K562 (cell line): ENCODE results near the gene MYCBPAP. TPM values are rescaled to one million over a fixed set of nuclear protein-coding genes. Genes with fewer than 3 reads are reported as not detected.

Source experiments
- BHLHE40 ChIP-seq: IDR thresholded peaks from 2 replicates; pipeline ENCODE4 v1.6.1; 2011; ENCODE audit warnings: low read length, improper control_type of control experiment
- C11orf30 ChIP-seq: fragments of 450-650 bp; IDR thresholded peaks from 2 replicates; pipeline ENCODE4 v1.6.1; 2016; ENCODE audit warnings: low read depth, mild to moderate bottlenecking
- CBX3 ChIP-seq, 2 experiments: IDR thresholded peaks; 1 replicate in 1 of 2; 2 replicates in 1 of 2; pipeline ENCODE4 v1.6.1; 2012; ENCODE audit warnings: inconsistent platforms in 2 of 2, low read length in 2 of 2, borderline replicate concordance in 1 of 2, control low read depth in 1 of 2
- CGGBP1 ChIP-seq: fragments of 250-450 bp; sonication (Bioruptor Pico); IDR thresholded peaks from 2 replicates; pipeline ENCODE4 v1.9.0; 2021; ENCODE audit warnings: mild to moderate bottlenecking
- CHD1 ChIP-seq: fragments of 200-600 bp; sonication (generic); IDR thresholded peaks from one replicate; pipeline ENCODE4 v1.6.1; 2012; ENCODE audit warnings: mild to moderate bottlenecking, moderate library complexity, low read length, inconsistent platforms
- CTCFL ChIP-seq: IDR thresholded peaks from 2 replicates; pipeline ENCODE4 v1.6.1; 2011; ENCODE audit warnings: borderline replicate concordance, low read depth, mild to moderate bottlenecking, moderate library complexity, low read length; ENCODE audit not compliant: insufficient read depth, poor library complexity, severe bottlenecking
- GABPB1 ChIP-seq: sonication (generic); formaldehyde crosslinking; IDR thresholded peaks from 2 replicates; pipeline ENCODE4 v1.8.0; 2022; ENCODE audit warnings: mild to moderate bottlenecking, missing genetic modification reagents
- HMGN3 ChIP-seq: IDR thresholded peaks from 2 replicates; pipeline ENCODE4 v1.6.1; 2011; ENCODE audit warnings: borderline replicate concordance, low read depth, mild to moderate bottlenecking, mixed read lengths, low read length; ENCODE audit not compliant: insufficient read length; ENCODE audit errors: extremely low read depth
- MAFG ChIP-seq: fragments of 450-650 bp; conservative IDR thresholded peaks from 2 replicates; pipeline ENCODE4 v1.6.1; 2016; ENCODE audit warnings: missing genetic modification characterization, missing compliant biosample characterization
- MNT ChIP-seq, 2 experiments: fragments of 450-650 bp; conservative IDR thresholded peaks; 2 replicates each; pipeline ENCODE4 v1.6.1; 2017; ENCODE audit warnings: mild to moderate bottlenecking in 2 of 2, moderate library complexity in 2 of 2
- NR4A1 ChIP-seq, 2 experiments: fragments of 250-450 bp in 1 of 2; fragments of 450-650 bp in 1 of 2; sonication (Bioruptor Pico) in 1 of 2; IDR thresholded peaks; 2 replicates each; pipeline versions ENCODE4 v1.4.0 to v1.6.1; 2016 to 2020; ENCODE audit warnings: mild to moderate bottlenecking in 2 of 2, missing compliant biosample characterization in 1 of 2, missing genetic modification characterization in 1 of 2, moderate library complexity in 1 of 2
- RCOR1 ChIP-seq, 2 experiments: IDR thresholded peaks; 2 replicates each; pipeline ENCODE4 v1.6.1; 2012; ENCODE audit warnings: low read depth in 2 of 2, low read length in 2 of 2, borderline replicate concordance in 1 of 2, improper control_type of control experiment in 1 of 2
- RUNX1 ChIP-seq: sonication (generic); IDR thresholded peaks from 2 replicates; pipeline ENCODE4 v1.6.1; 2016; ENCODE audit warnings: antibody characterized with exemption, low read depth
- SIN3A ChIP-seq, 2 experiments: fragments of 150-350 bp in 1 of 2; IDR thresholded peaks; 2 replicates each; pipeline ENCODE4 v1.6.1; 2011 to 2016; ENCODE audit warnings: borderline replicate concordance in 2 of 2, low read depth in 2 of 2, low read length in 2 of 2, mild to moderate bottlenecking in 2 of 2, moderate library complexity in 2 of 2; ENCODE audit not compliant: control insufficient read depth in 1 of 2
- SMAD4 ChIP-seq: fragments of 250-450 bp; sonication (Bioruptor Pico); conservative IDR thresholded peaks from 2 replicates; pipeline ENCODE4 v1.8.0; 2021; ENCODE audit warnings: inconsistent platforms, mild to moderate bottlenecking, moderate library complexity
- TBL1XR1 ChIP-seq, 2 experiments: IDR thresholded peaks; 2 replicates each; pipeline ENCODE4 v1.6.1; 2012; ENCODE audit warnings: improper control_type of control experiment in 2 of 2, low read length in 2 of 2, mild to moderate bottlenecking in 1 of 2
- ZC3H11A ChIP-seq: IDR thresholded peaks from 2 replicates; pipeline ENCODE4 v1.6.1; 2012; ENCODE audit warnings: low read depth, low read length, improper control_type of control experiment
- ZKSCAN1 ChIP-seq: fragments of 150-350 bp; IDR thresholded peaks from 2 replicates; pipeline ENCODE4 v1.6.1; 2016; ENCODE audit warnings: low read depth, low read length
- ZKSCAN3 ChIP-seq: fragments of 250-450 bp; sonication (Bioruptor Pico); IDR thresholded peaks from 2 replicates; pipeline ENCODE4 v1.4.0; 2020
- ZNF583 ChIP-seq: fragments of 250-450 bp; sonication (Bioruptor Pico); IDR thresholded peaks from 2 replicates; pipeline ENCODE4 v1.4.0; 2020
- polyA plus RNA-seq, 8 experiments: library from polyadenylated mRNA; depleted of rRNA in 4 of 8; stranded (reverse) in 5 of 8; unstranded in 3 of 8; fragments of >200 nt; fragmentation: Nextera tagmentation in 2 of 8; fragmentation: Illumina TruSeq in 1 of 8; extraction: Ambion mirVana in 2 of 8; extraction: Trizol in 1 of 8; gene quantifications; 2 replicates each; pipeline versions ENCODE4 v1.2.1 to v1.2.3, GENCODE V29; 2011 to 2014; ENCODE audit warnings: inconsistent platforms in 1 of 8, missing spikeins in 1 of 8
- total RNA-seq, 7 experiments: library from RNA; depleted of rRNA in 6 of 7; stranded (reverse); fragments of >200 nt in 6 of 7; fragmentation: Illumina TruSeq in 2 of 7; extraction: Trizol in 2 of 7; gene quantifications; 2 replicates each; pipeline versions ENCODE4 v1.2.1 to v1.2.3, GENCODE V29; 2011 to 2021; ENCODE audit warnings: low replicate concordance in 1 of 7
- TF ChIP-seq, protein P1 (sequence below), 2 experiments: fragments of 450-650 bp; IDR thresholded peaks; 2 replicates each; pipeline ENCODE4 v1.6.1; 2016
- TF ChIP-seq, protein P2 (sequence below): sonication (generic); formaldehyde crosslinking; IDR thresholded peaks from 2 replicates; pipeline ENCODE4 v1.9.0; 2022; ENCODE audit warnings: mild to moderate bottlenecking, missing genetic modification reagents

The MYCBPAP gene
- total and polyA plus RNA-seq, 9 of the 15 experiments (the other 6 are each of a cell fraction or from before 2014, with no cell fraction given), result not detected

DNA sequence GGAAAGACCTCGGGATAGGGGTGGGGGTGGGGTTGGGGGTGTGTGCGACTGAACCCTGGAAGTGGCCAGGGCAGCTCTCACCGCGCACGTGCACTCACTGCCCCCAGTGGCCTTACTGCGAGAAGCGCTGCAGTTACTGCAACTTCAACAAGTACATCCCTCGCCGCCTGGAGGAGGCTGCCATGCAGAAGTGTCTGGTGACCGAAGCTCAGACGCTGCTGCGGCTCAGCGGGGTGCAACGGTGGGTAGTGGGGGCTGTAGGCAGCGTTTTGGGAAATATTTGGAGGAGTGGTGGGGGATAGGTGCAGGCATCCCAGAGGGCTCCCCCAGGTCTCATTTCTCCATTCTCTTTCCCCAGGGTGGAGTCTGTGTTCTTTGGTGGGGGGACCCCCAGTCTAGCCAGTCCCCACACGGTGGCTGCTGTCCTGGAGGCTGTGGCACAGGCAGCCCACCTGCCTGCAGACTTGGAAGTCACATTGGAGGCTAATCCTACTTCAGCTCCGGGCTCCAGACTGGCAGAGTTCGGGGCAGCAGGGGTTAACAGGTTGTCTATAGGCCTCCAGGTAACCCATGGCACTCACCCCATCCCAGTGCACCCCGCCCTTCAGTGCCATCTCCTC is 28.6 kb upstream of the MYCBPAP start (continued):
- TF ChIP-seq CHD1 (no peak), CTCFL (peak; percentile 83), C11orf30 (no peak), BHLHE40 (peak; percentile 98), ZKSCAN1 (peak; percentile 46; the same call in 1 of the 2 replicates), CGGBP1 (CRISPR knock-in tag) (no peak), ZKSCAN3 (CRISPR knock-in tag) (no peak), MNT (conservative IDR thresholded peaks at IDR 0.05) (peak; percentile 52 to 64; a peak in 2 of 4 replicates), CBX3 (IDR thresholded peaks at IDR 0.05; ENCODE audit: borderline replicate concordance in 1 of 2, low read length in 2 of 2) (peak in 1 of 2 experiments; percentile 58; a peak in 1 of 3 replicates), RCOR1 (IDR thresholded peaks at IDR 0.05; ENCODE audit: borderline replicate concordance in 1 of 2, low read depth in 2 of 2, low read length in 2 of 2) (peak in 1 of 2 experiments; percentile 63; a peak in 1 of 4 replicates), ZNF583 (CRISPR knock-in tag) (no peak), GABPB1 (CRISPR knock-in tag) (peak; percentile 38; the same call in 1 of the 2 replicates), NR4A1 (CRISPR knock-in tag; IDR thresholded peaks at IDR 0.05) (no peak), NR4A1 (tag; IDR thresholded peaks at IDR 0.05) (no peak), SIN3A (IDR thresholded peaks at IDR 0.05; ENCODE audit: borderline replicate concordance in 2 of 2, control insufficient read depth in 1 of 2, low read depth in 2 of 2, low read length in 2 of 2) (peak; percentile 22 to 92; a peak in 2 of 4 replicates), TBL1XR1 (IDR thresholded peaks at IDR 0.05; ENCODE audit: low read length in 2 of 2) (no peak), SMAD4 (CRISPR knock-in tag) (peak; percentile 31; the same call in 1 of the 2 replicates), MAFG (tag) (no peak), HMGN3 (no peak), RUNX1 (no peak), ZC3H11A (no peak)
- TF ChIP-seq, protein P1, sequence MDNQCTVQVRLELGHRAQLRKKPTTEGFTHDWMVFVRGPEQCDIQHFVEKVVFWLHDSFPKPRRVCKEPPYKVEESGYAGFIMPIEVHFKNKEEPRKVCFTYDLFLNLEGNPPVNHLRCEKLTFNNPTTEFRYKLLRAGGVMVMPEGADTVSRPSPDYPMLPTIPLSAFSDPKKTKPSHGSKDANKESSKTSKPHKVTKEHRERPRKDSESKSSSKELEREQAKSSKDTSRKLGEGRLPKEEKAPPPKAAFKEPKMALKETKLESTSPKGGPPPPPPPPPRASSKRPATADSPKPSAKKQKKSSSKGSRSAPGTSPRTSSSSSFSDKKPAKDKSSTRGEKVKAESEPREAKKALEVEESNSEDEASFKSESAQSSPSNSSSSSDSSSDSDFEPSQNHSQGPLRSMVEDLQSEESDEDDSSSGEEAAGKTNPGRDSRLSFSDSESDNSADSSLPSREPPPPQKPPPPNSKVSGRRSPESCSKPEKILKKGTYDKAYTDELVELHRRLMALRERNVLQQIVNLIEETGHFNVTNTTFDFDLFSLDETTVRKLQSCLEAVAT (IDR thresholded peaks at IDR 0.05), result no peak
- TF ChIP-seq, protein P2, sequence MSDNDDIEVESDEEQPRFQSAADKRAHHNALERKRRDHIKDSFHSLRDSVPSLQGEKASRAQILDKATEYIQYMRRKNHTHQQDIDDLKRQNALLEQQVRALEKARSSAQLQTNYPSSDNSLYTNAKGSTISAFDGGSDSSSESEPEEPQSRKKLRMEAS, result peak; percentile 90
